Pancreas (tissue), 10 donors: ENCODE results near the gene TNIP3. TPM values are rescaled to one million over a fixed set of nuclear protein-coding genes. Genes with fewer than 3 reads are reported as not detected.
A peak's percentile ranks its signal among the peaks of the same experiment; 100 is the strongest.

Experiments
- ATAC-seq, 4 donors: fragments of 200-7000 bp; cut with Tn5 transposase; one replicate each; pipeline versions ENCODE4 v1.8.0 to v1.9.1; 2020; ENCODE audit warnings: mild to moderate bottlenecking in 4 of 4, moderate library complexity in 4 of 4
- DNase-seq, 6 donors: peaks; one replicate each; pipeline ENCODE4 v3.0.0-alpha.2; 2020
- FAIRE-seq: peaks from 2 replicates; lab custom pipeline; 2012; peaks lifted over from hg19 to GRCh38; lab: Jason Lieb, UNC
- H3K27ac ChIP-seq, 4 donors: fragments of 200-600 bp; sonication (generic); 1 replicate in 3 of 4; 2 replicates in 1 of 4; pipeline versions ENCODE4 v1.5.0 to v1.8.0; 2020
- H3K27me3 ChIP-seq, 4 donors: fragments of 200-600 bp; one replicate each; pipeline ENCODE4 v1.8.0; 2021
- H3K36me3 ChIP-seq, 3 donors: fragments of 200-600 bp; sonication (generic) in 1 of 3; one replicate each; pipeline versions ENCODE4 v1.5.0 to v1.8.0; 2020 to 2021
- H3K4me1 ChIP-seq, 3 donors: fragments of 200-600 bp; one replicate each; pipeline ENCODE4 v1.8.0; 2021
- H3K4me3 ChIP-seq, 4 donors: fragments of 200-600 bp; sonication (generic) in 2 of 4; one replicate each; pipeline versions ENCODE4 v1.5.0 to v1.8.0; 2020 to 2021
- H3K9me3 ChIP-seq, 4 donors: fragments of 200-600 bp; one replicate each; pipeline ENCODE4 v1.8.0; 2021
- WGBS, 2 donors: extraction: QIAGEN DNeasy Blood & Tissue Kit; methylation state at CpG; one replicate each; pipeline ENCODE4 v1.1.7; 2013; 5-methylcytosine and 5-hydroxymethylcytosine counted together
- intact Hi-C, 3 donors: fragments of 100-400 bp; cut with DNase I; formaldehyde crosslinking; loops; one replicate each; pipeline versions ENCODE4 v1.11.1 to v1.14.2; 2022
- polyA plus RNA-seq, 2 donors: library from polyadenylated mRNA; stranded (reverse); fragments of 200-250 nt; gene quantifications; one replicate each; pipeline ENCODE4 v1.2.3, GENCODE V29; 2013
- total RNA-seq, 6 donors: library from RNA; stranded (reverse); fragmentation: NEBNext Ultra II Directional in 4 of 6; extraction: Animal tissue kit (Norgen Biotek cat#: 25700) in 4 of 6; gene quantifications; one replicate each; pipeline versions ENCODE4 v1.2.1 to v1.2.4, GENCODE V29; 2021 to 2023
- TF ChIP-seq, protein P1 (sequence below), 4 donors: fragments of 200-600 bp; sonication (generic) in 3 of 4; IDR thresholded peaks; one replicate each; pipeline versions ENCODE4 v1.5.0 to v1.8.0; 2021; ENCODE audit warnings: antibody characterized with exemption in 4 of 4
- donor health status: healthy with polysubstance abuse.
- donor health status: DM: no; HTN: no; CAD: no; lungs with moderate emphysema.
- donor health status: DM: no; HTN: no; CAD: no.
- donor health status: control.
- donor health status: control.
- donor health status: Bipolar disorder and iron deficiency.
- donor health status: DM: yes; HTN: yes; CAD: no.
- donor health status: DM: no; HTN: no; CAD: no.
- donor health status: DM: no; HTN: no; CAD: no.
- donor health status: DM: yes; HTN: yes; CAD: no.

Gene TNIP3
- total and polyA plus RNA-seq, 8 donors = 0.31 TPM; not detected in 7

DNA sequence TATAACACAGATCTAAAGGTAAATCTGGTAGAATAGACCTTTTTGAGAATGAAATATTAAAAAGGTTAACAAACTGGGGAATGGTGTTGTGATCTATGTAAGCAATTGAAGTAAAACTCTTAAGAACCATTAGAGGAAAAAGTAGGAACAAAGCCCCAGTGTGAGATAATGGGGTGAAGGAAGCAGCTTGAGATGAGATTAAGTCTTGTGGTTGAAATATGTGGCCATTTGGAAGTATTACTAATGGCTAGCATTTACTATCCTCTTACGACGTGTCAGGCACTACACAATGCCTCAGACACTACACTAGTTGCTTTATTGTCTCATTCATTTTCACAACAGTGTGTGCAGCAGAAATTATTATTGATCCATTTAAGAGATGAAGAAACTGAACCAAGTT, 65.9 kb downstream of the TNIP3 start:
- intact Hi-C loops = loop anchor here in 2 of 3 donors (10.0 kb wide), 2 partner anchors 383 to 943 kb away; no protein-coding TSS in a partner anchor
- no peaks in the 10 kb centered on the region for H3K9me3 ChIP-seq
- no peak for DNase-seq
- H3K27me3 ChIP-seq = no peaks in the 10 kb centered on the region
- WGBS, 2 donors = 49 to 78% methylated on average over 2 of the region's 2 CpGs
- H3K36me3 ChIP-seq = no peaks in the 10 kb centered on the region
- ATAC-seq = no peak
- TF ChIP-seq, protein P1, sequence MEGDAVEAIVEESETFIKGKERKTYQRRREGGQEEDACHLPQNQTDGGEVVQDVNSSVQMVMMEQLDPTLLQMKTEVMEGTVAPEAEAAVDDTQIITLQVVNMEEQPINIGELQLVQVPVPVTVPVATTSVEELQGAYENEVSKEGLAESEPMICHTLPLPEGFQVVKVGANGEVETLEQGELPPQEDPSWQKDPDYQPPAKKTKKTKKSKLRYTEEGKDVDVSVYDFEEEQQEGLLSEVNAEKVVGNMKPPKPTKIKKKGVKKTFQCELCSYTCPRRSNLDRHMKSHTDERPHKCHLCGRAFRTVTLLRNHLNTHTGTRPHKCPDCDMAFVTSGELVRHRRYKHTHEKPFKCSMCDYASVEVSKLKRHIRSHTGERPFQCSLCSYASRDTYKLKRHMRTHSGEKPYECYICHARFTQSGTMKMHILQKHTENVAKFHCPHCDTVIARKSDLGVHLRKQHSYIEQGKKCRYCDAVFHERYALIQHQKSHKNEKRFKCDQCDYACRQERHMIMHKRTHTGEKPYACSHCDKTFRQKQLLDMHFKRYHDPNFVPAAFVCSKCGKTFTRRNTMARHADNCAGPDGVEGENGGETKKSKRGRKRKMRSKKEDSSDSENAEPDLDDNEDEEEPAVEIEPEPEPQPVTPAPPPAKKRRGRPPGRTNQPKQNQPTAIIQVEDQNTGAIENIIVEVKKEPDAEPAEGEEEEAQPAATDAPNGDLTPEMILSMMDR (IDR thresholded peaks at IDR 0.05) = no peak
- H3K4me3 ChIP-seq = no peak overlapping the region
- no peak overlapping the region for H3K27ac ChIP-seq
- H3K4me1 ChIP-seq = no peaks in the 10 kb centered on the region
- no peak for FAIRE-seq

DNA sequence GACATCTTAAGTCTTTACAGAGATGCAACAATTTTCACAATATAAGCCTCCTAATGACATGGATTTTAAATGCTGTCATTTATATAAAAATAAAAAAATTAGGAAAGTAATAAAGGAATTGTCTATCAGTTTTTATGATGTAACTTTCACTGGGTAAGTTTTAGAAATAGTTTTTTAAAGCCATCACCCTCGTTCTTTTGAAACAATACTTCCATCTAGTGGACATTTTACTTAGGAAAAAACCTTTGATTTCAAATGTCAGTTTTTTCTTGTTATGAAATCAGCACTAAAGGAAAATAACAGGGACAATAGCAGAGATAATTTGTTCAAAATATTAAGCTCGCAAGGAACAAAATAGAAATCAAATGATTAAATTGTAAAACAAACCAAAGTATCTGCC, 67.5 kb downstream of the TNIP3 start:
- intact Hi-C loops = loop anchor here in 2 of 3 donors (10.0 kb wide), 2 partner anchors 382 to 942 kb away; no protein-coding TSS in a partner anchor
- FAIRE-seq (peak; percentile 98), DNase-seq (no peak), ATAC-seq (peak in 3 of 4 donors; percentile 40 to 53 (median 47))
- 6 to 7% methylated on average over 2 of the region's 2 CpGs for WGBS, 2 donors
- Histone ChIP-seq H3K9me3 (no peaks in the 10 kb centered on the region), H3K27me3 (no peaks in the 10 kb centered on the region), H3K27ac (no peak overlapping the region), H3K4me1 (no peaks in the 10 kb centered on the region), H3K4me3 (no peak overlapping the region), H3K36me3 (no peaks in the 10 kb centered on the region)
- TF ChIP-seq, protein P1 (IDR thresholded peaks at IDR 0.05) = peak in 3 of 4 donors; percentile 38 to 46 (median 43)

DNA sequence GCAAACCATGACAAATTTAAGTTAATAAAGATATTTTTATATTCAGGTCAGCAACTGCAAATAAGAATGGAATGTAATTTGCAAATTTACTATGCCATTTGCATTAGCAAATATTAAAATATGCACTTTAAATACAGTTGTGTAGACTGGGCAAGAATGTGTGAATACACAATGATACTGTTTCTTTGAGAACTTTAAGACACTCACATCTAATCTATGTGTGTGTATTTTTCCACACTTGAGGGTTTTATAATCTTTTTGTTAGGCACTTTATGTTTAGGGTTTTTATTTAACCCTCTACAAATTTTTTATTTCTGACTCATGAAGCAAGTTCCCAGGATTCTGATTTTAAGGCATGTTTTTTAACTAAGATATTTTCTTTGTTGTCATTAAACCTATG, 67.9 kb downstream of the TNIP3 start:
- no peak for FAIRE-seq

DNA sequence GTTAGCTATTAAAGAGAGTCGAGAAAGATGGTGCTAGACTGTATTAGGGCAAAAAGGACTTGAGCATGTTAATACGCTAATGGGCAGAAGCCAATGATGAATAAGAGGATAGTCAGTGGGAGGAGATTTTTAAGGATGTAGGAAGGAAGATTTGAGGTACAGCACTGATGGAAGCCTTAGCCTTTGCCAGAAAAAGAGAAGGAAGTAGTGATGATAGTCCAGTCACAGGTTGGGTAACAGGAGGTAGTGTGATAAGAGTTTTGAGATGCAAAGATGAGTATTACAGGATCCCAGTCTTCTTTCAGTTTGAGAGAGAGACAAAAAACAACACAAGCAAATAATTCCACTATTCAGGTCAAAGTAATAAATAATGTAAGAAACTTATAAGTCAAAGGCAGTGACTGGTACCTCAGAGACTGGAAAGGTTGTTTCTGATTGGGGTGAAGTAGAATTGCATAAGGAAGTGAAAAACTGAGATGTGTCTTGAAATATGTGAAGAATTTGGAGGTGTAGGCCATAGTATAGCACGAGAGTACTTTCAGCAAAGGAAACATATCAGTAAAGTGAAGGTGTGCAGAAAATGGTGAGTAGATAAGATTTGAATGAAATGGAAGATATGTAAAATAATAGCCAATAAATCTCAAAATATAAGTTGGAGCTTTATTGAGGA, 69.7 kb downstream of the TNIP3 start:
- FAIRE-seq (no peak), DNase-seq (no peak), ATAC-seq (no peak)
- Histone ChIP-seq H3K27me3 (no peaks in the 10 kb centered on the region), H3K4me1 (no peaks in the 10 kb centered on the region), H3K36me3 (no peaks in the 10 kb centered on the region), H3K9me3 (no peaks in the 10 kb centered on the region), H3K27ac (no peak overlapping the region), H3K4me3 (no peak overlapping the region)
- 70 to 76% methylated on average over 3 of the region's 3 CpGs for WGBS, 2 donors
- TF ChIP-seq, protein P1 (IDR thresholded peaks at IDR 0.05) = no peak
- intact Hi-C loops = loop anchor here in 2 of 3 donors (10.0 kb wide), 2 partner anchors 380 to 940 kb away; no protein-coding TSS in a partner anchor

More for the DNA sequence above, 67.9 kb downstream of the TNIP3 start:
- intact Hi-C loops = loop anchor here in 2 of 3 donors (10.0 kb wide), 2 partner anchors 381 to 941 kb away; no protein-coding TSS in a partner anchor
- Histone ChIP-seq H3K4me1 (no peaks in the 10 kb centered on the region), H3K27ac (no peak overlapping the region), H3K9me3 (no peaks in the 10 kb centered on the region), H3K4me3 (no peak overlapping the region), H3K36me3 (no peaks in the 10 kb centered on the region), H3K27me3 (no peaks in the 10 kb centered on the region)
- DNase-seq (no peak), ATAC-seq (no peak)
- TF ChIP-seq, protein P1 (IDR thresholded peaks at IDR 0.05) = no peak

DNA sequence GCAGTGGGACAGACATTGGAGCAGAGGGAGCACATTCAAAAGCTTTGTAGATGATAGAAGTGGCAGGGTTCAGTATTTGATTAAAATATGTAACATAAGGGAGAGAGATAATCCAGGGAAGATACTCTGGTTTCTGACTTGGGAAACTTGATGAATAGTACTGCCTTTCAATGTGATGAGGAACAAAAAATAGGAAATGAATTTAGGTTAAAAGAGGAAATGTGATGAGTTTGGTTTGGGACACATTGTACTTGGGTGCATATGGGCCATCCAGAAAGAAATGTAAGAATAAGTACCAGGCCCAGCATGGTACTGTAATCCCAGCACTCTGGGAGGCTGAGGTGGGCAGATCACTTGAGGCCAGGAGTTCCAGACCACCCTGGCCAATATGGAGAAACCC, 70.9 kb downstream of the TNIP3 start:
- H3K9me3 ChIP-seq = no peaks in the 10 kb centered on the region
- no peaks in the 10 kb centered on the region for H3K27me3 ChIP-seq
- no peaks in the 10 kb centered on the region for H3K36me3 ChIP-seq
- no peak overlapping the region for H3K27ac ChIP-seq
- no peak for DNase-seq
- H3K4me3 ChIP-seq = no peak overlapping the region
- intact Hi-C loops = loop anchor here in 2 of 3 donors (10.0 kb wide), 2 partner anchors 378 to 938 kb away; no protein-coding TSS in a partner anchor
- FAIRE-seq = no peak
- TF ChIP-seq, protein P1 (IDR thresholded peaks at IDR 0.05) = no peak
- no peak for ATAC-seq
- H3K4me1 ChIP-seq = no peaks in the 10 kb centered on the region
